ENCODE results near the gene ITGA11.

GRCh38 chr15:68439506-68439905 lies 7.5 kb upstream of the ITGA11 start:
- TF ChIP-seq CTCF (conservative IDR thresholded peaks at IDR 0.05; ENCODE audit: low read depth, low read length) (no peak), EZH2 (IDR thresholded peaks at IDR 0.05; ENCODE audit: low read length, unreplicated experiment) (no peak)

Data from PC-3 (cell line).